Measurements from ENCODE around the gene HHAT.

The HHAT gene

DNA sequence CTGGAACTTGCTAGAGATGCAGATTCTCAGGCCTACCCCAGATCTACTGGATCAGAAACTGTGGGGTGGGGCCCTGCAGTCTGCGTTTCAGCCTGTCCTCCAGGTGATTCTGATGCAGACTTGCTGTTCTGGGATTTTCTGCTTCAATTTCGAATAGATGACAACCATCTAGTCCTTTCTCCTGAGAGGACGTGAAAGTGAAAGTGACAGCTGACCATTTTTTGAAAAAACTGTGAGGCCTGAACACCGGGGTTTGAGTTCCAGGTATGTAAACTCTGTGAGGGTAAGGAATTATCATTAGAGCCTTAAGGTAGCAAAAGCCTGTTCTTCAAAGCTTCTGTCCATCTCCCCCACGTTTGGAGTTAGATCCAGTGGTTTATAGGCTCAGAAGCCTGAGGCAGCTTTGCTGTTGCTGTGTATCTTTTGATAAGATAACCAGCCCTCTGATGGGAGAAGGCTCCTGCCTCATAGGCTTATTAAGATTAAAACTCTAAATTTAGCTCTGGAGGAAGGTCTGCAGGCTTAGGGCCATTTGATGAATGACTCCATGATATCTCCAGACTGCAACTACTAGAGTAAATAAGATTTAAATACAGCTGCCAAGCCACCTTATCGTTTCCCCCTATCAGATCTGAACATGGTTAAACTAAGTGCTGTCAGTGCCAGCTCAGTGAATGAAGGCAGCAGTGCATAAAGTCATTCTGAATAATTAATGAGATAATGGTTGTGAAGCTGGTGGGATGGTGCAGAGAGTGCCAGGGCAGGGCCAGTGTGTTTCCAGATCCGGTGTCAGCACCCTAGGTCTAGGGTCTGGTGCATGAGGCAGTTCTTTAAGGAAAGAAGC, 335.2 kb downstream of the HHAT start:
- H4K20me1 ChIP-seq (ENCODE audit: insufficient read depth, low read length, poor library complexity, severe bottlenecking): no peaks in the 10 kb centered on the region
- TF ChIP-seq, protein P1, sequence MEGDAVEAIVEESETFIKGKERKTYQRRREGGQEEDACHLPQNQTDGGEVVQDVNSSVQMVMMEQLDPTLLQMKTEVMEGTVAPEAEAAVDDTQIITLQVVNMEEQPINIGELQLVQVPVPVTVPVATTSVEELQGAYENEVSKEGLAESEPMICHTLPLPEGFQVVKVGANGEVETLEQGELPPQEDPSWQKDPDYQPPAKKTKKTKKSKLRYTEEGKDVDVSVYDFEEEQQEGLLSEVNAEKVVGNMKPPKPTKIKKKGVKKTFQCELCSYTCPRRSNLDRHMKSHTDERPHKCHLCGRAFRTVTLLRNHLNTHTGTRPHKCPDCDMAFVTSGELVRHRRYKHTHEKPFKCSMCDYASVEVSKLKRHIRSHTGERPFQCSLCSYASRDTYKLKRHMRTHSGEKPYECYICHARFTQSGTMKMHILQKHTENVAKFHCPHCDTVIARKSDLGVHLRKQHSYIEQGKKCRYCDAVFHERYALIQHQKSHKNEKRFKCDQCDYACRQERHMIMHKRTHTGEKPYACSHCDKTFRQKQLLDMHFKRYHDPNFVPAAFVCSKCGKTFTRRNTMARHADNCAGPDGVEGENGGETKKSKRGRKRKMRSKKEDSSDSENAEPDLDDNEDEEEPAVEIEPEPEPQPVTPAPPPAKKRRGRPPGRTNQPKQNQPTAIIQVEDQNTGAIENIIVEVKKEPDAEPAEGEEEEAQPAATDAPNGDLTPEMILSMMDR (conservative IDR thresholded peaks at IDR 0.05; ENCODE audit: low read length): no peak
- no peak for TF ChIP-seq EZH2phosphoT487 (IDR thresholded peaks at IDR 0.05; ENCODE audit: borderline replicate concordance)
- H3K27me3 ChIP-seq (ENCODE audit: insufficient read depth, low read length, poor library complexity, severe bottlenecking): no peaks in the 10 kb centered on the region
- no peaks in the 10 kb centered on the region for H3K9me2 ChIP-seq (replicated peaks; ENCODE audit: low read depth, low read length)
- no peaks in the 10 kb centered on the region for H3F3A ChIP-seq (ENCODE audit: low read depth)
- H3K9me3 ChIP-seq (ENCODE audit: insufficient read depth, low read depth, low read length): no peaks in the 10 kb centered on the region
- H3K36me3 ChIP-seq (ENCODE audit: insufficient read depth, low read length): no peaks in the 10 kb centered on the region
- H3K4me2 ChIP-seq (ENCODE audit: low read depth, low read length, poor library complexity, severe bottlenecking): no peak overlapping the region
- no peaks in the 10 kb centered on the region for H3K79me2 ChIP-seq (ENCODE audit: insufficient read depth, low read length)
- peaks cover 8% of the 10 kb centered on the region for H3K4me1 ChIP-seq (ENCODE audit: insufficient read depth, low read length, poor library complexity, severe bottlenecking)
- H3K9ac ChIP-seq (ENCODE audit: low read depth, low read length, poor library complexity, severe bottlenecking): no peak overlapping the region
- H2AFZ ChIP-seq (ENCODE audit: low read length): 0 out of 2 replicates have a peak overlapping the region, but pooled peaks have one; percentile 2
- H3K4me3 ChIP-seq (ENCODE audit: low read length, poor library complexity, severe bottlenecking): no peak overlapping the region

DNA sequence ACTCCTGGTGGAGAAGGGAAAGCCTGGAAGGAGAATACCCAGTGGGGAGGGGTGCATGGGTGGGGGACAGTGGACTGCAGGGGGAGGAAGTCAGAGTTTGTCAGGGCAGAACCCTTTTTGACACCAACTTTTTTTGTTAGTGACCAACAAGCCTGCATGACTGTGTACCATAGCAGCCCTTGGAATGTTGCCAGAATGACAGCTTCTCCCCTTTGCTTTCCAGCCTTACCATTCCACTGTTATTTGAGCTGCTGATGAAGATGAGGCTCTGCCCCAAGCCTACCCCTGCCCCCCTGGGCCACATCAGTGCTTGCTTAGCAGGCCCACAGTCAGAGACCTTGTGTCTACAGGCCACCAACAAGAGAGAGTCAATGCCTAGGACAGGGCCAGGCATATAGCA, 341.2 kb downstream of the HHAT start:
- no peak overlapping the region for H3K4me3 ChIP-seq (ENCODE audit: low read length, poor library complexity, severe bottlenecking)
- TF ChIP-seq EZH2phosphoT487 (IDR thresholded peaks at IDR 0.05; ENCODE audit: borderline replicate concordance): no peak
- TF ChIP-seq, protein P1 (conservative IDR thresholded peaks at IDR 0.05; ENCODE audit: low read length): no peak
- no peak overlapping the region for H3K9ac ChIP-seq (ENCODE audit: low read depth, low read length, poor library complexity, severe bottlenecking)
- no peaks in the 10 kb centered on the region for H3K27me3 ChIP-seq (ENCODE audit: insufficient read depth, low read length, poor library complexity, severe bottlenecking)
- H3K4me1 ChIP-seq (ENCODE audit: insufficient read depth, low read length, poor library complexity, severe bottlenecking): no peaks in the 10 kb centered on the region
- H2AFZ ChIP-seq (ENCODE audit: low read length): no peak overlapping the region
- no peaks in the 10 kb centered on the region for H3K9me2 ChIP-seq (replicated peaks; ENCODE audit: low read depth, low read length)
- H4K20me1 ChIP-seq (ENCODE audit: insufficient read depth, low read length, poor library complexity, severe bottlenecking): no peaks in the 10 kb centered on the region
- H3K79me2 ChIP-seq (ENCODE audit: insufficient read depth, low read length): no peaks in the 10 kb centered on the region
- H3F3A ChIP-seq (ENCODE audit: low read depth): no peaks in the 10 kb centered on the region
- no peaks in the 10 kb centered on the region for H3K9me3 ChIP-seq (ENCODE audit: insufficient read depth, low read depth, low read length)
- H3K36me3 ChIP-seq (ENCODE audit: insufficient read depth, low read length): no peaks in the 10 kb centered on the region
- no peak overlapping the region for H3K4me2 ChIP-seq (ENCODE audit: low read depth, low read length, poor library complexity, severe bottlenecking)

DNA sequence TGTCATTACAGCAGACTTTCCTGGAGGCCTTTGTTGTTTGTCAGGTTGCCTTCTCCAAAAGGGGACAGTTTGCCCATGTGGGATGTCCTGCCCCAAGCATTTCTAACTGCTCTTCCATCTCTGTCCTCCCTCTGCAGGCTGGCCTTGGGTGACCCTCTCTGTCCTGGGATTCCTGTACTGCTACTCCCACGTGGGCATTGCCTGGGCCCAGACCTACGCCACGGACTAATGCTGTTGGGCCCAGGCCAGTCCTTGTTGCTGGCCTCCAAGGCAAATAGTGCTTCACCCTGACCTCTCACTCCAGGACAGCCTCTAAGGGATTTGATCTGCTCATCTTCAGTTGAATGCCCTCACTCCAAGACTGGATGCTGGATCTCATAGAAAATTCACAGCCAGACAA, 345.4 kb downstream of the HHAT start:
- no peaks in the 10 kb centered on the region for H3K9me2 ChIP-seq (replicated peaks; ENCODE audit: low read depth, low read length)
- no peaks in the 10 kb centered on the region for H3K9me3 ChIP-seq (ENCODE audit: insufficient read depth, low read depth, low read length)
- no peak overlapping the region for H2AFZ ChIP-seq (ENCODE audit: low read length)
- H3K9ac ChIP-seq (ENCODE audit: low read depth, low read length, poor library complexity, severe bottlenecking): no peak overlapping the region
- no peaks in the 10 kb centered on the region for H4K20me1 ChIP-seq (ENCODE audit: insufficient read depth, low read length, poor library complexity, severe bottlenecking)
- H3K27me3 ChIP-seq (ENCODE audit: insufficient read depth, low read length, poor library complexity, severe bottlenecking): no peaks in the 10 kb centered on the region
- no peaks in the 10 kb centered on the region for H3F3A ChIP-seq (ENCODE audit: low read depth)
- no peak for TF ChIP-seq EZH2phosphoT487 (IDR thresholded peaks at IDR 0.05; ENCODE audit: borderline replicate concordance)
- TF ChIP-seq, protein P1 (conservative IDR thresholded peaks at IDR 0.05; ENCODE audit: low read length): no peak
- no peak overlapping the region for H3K4me2 ChIP-seq (ENCODE audit: low read depth, low read length, poor library complexity, severe bottlenecking)
- H3K36me3 ChIP-seq (ENCODE audit: insufficient read depth, low read length): no peaks in the 10 kb centered on the region
- H3K4me3 ChIP-seq (ENCODE audit: low read length, poor library complexity, severe bottlenecking): no peak overlapping the region
- no peaks in the 10 kb centered on the region for H3K4me1 ChIP-seq (ENCODE audit: insufficient read depth, low read length, poor library complexity, severe bottlenecking)
- H3K79me2 ChIP-seq (ENCODE audit: insufficient read depth, low read length): no peaks in the 10 kb centered on the region

Data from Loucy (cell line).